SK-N-SH (cell line): ENCODE data around the gene CZIB. TPM values are rescaled to one million over a fixed set of nuclear protein-coding genes. Genes with fewer than 3 reads are reported as not detected.

Experiments
- CTCF ChIA-PET: fragments of 300-600, 350-600 bp; formaldehyde crosslinking; extraction: SDS; loops from one replicate; lab custom pipeline; 2021; lab: Yijun Ruan, JAX
- POLR2A ChIA-PET: fragments of 350-600 bp; sonication (Branson Sonifier 250); formaldehyde crosslinking; extraction: SDS; loops from one replicate; lab custom pipeline; 2020; ENCODE audit warnings: antibody characterized with exemption, inconsistent platforms; lab: Yijun Ruan, JAX
- DNase-seq: peaks from one replicate; pipeline ENCODE4 v3.0.0; 2012
- H2AFZ ChIP-seq: fragments of 200-600 bp; sonication (generic); 2 replicates; pipeline ENCODE4 v1.8.1; 2016; ENCODE audit warnings: antibody characterized with exemption, mild to moderate bottlenecking, low read depth
- H3F3A ChIP-seq: fragments of 200-600 bp; sonication (generic); replicated peaks from 2 replicates; pipeline ENCODE3; 2016; ENCODE audit warnings: antibody characterized with exemption, mild to moderate bottlenecking; ENCODE audit not compliant: insufficient read depth
- H3K27ac ChIP-seq, 2 experiments: fragments of 200-500 bp in 1 of 2; fragments of 200-600 bp in 1 of 2; sonication (Bioruptor generic) in 1 of 2; sonication (generic), shearing (Covaris generic) in 1 of 2; 2 replicates each; pipeline versions ENCODE4 v1.5.1 to v1.6.1; 2014 to 2016; ENCODE audit warnings: low read depth in 2 of 2, inconsistent platforms in 1 of 2, low read length in 1 of 2, mild to moderate bottlenecking in 1 of 2, mixed read lengths in 1 of 2
- H3K27me3 ChIP-seq: fragments of 200-600 bp; sonication (generic), shearing (Covaris generic); 2 replicates; pipeline ENCODE4 v1.6.1; 2016; ENCODE audit warnings: mixed run types; ENCODE audit not compliant: insufficient read depth
- H3K36me3 ChIP-seq, 2 experiments: fragments of 200-500 bp in 1 of 2; fragments of 200-600 bp in 1 of 2; sonication (Bioruptor generic) in 1 of 2; sonication (generic) in 1 of 2; replicated peaks in 1 of 2; 2 replicates each; pipeline versions ENCODE3 to v1.5.1; 2014 to 2016; ENCODE audit warnings: low read length in 1 of 2, mild to moderate bottlenecking in 1 of 2; ENCODE audit not compliant: insufficient read depth in 2 of 2, control insufficient read depth in 1 of 2
- H3K4me1 ChIP-seq, 2 experiments: fragments of 200-500 bp in 1 of 2; fragments of 200-600 bp in 1 of 2; sonication (Bioruptor generic) in 1 of 2; sonication (generic), shearing (Covaris generic) in 1 of 2; 2 replicates each; pipeline versions ENCODE4 v1.5.1 to v1.6.1; 2014 to 2016; ENCODE audit warnings: low read depth in 1 of 2, low read length in 1 of 2, mixed run types in 1 of 2; ENCODE audit not compliant: insufficient read depth in 2 of 2, control insufficient read depth in 1 of 2
- H3K4me2 ChIP-seq: fragments of 200-600 bp; sonication (generic), shearing (Covaris generic); 2 replicates; pipeline ENCODE4 v1.6.1; 2017; ENCODE audit warnings: mixed run types
- H3K4me3 ChIP-seq, 2 experiments: fragments of 200-500 bp in 1 of 2; fragments of 200-600 bp in 1 of 2; sonication (Bioruptor generic) in 1 of 2; sonication (generic), shearing (Covaris generic) in 1 of 2; 2 replicates each; pipeline versions ENCODE4 v1.5.1 to v1.8.1; 2014 to 2016; ENCODE audit warnings: low read depth in 2 of 2, inconsistent platforms in 1 of 2, low read length in 1 of 2, mild to moderate bottlenecking in 1 of 2, mixed read lengths in 1 of 2, moderate library complexity in 1 of 2
- H3K79me2 ChIP-seq: fragments of 200-600 bp; sonication (generic); 2 replicates; pipeline ENCODE4 v1.8.1; 2017; ENCODE audit warnings: mild to moderate bottlenecking; ENCODE audit not compliant: insufficient read depth
- H3K9ac ChIP-seq: fragments of 200-600 bp; sonication (generic); 2 replicates; pipeline ENCODE4 v1.6.1; 2017; ENCODE audit warnings: mixed run types
- H3K9me2 ChIP-seq: fragments of 200-600 bp; sonication (generic); 2 replicates; pipeline ENCODE4 v1.6.1; 2017; ENCODE audit warnings: mixed run types
- H3K9me3 ChIP-seq: fragments of 200-600 bp; sonication (generic); 2 replicates; pipeline ENCODE4 v1.6.1; 2017; ENCODE audit warnings: mixed run types, mild to moderate bottlenecking, moderate library complexity
- H4K20me1 ChIP-seq: fragments of 200-600 bp; sonication (generic); 2 replicates; pipeline ENCODE4 v1.6.1; 2017; ENCODE audit warnings: mild to moderate bottlenecking, mixed run types; ENCODE audit not compliant: insufficient read depth
- CHD2 ChIP-seq: fragments of 150-350 bp; IDR thresholded peaks from 2 replicates; pipeline ENCODE4 v1.6.1; 2018; ENCODE audit warnings: low read length; ENCODE audit not compliant: partially characterized antibody
- CTCF ChIP-seq: fragments of 200-600 bp; sonication (generic); IDR thresholded peaks from 2 replicates; pipeline ENCODE4 v1.6.1; 2017; ENCODE audit warnings: antibody characterized with exemption, mild to moderate bottlenecking, moderate library complexity
- MAX ChIP-seq: IDR thresholded peaks from 2 replicates; pipeline ENCODE4 v1.4.0; 2012; ENCODE audit warnings: low read depth
- MXI1 ChIP-seq: IDR thresholded peaks from 2 replicates; pipeline ENCODE4 v1.6.1; 2012; ENCODE audit warnings: mild to moderate bottlenecking, low read depth, low read length, improper control_type of control experiment
- NRF1 ChIP-seq: IDR thresholded peaks from 2 replicates; pipeline ENCODE4 v1.6.1; 2012; ENCODE audit warnings: low read depth, mild to moderate bottlenecking, low read length
- RCOR1 ChIP-seq: fragments of 150-350 bp; IDR thresholded peaks from 2 replicates; pipeline ENCODE4 v1.6.1; 2017; ENCODE audit warnings: antibody characterized with exemption, low read length
- TAF1 ChIP-seq: IDR thresholded peaks from 2 replicates; pipeline ENCODE4 v1.6.1; 2012; ENCODE audit warnings: low read depth, mild to moderate bottlenecking, low read length, moderate library complexity, borderline replicate concordance
- WGBS: methylation state at CpG from one replicate; pipeline ENCODE4 v1.1.6; 2017; ENCODE audit warnings: low lambda C conversion rate; 5-methylcytosine and 5-hydroxymethylcytosine counted together
- polyA plus RNA-seq, 3 experiments: library from polyadenylated mRNA; depleted of rRNA; stranded (reverse); fragments of >200 nt; gene quantifications; 2 replicates each; pipeline ENCODE4 v1.2.3, GENCODE V29; 2012
- TF ChIP-seq, protein P1 (sequence below): IDR thresholded peaks from 2 replicates; pipeline ENCODE4 v1.4.0; 2012; ENCODE audit warnings: low read depth, borderline replicate concordance

Gene CZIB
- polyA plus RNA-seq, 1 of the 3 experiments (the other 2 are of a cell fraction), result 69.0 TPM

GRCh38 chr1:53256511-53257453 lies 36.3 kb upstream of the CZIB start:
- peaks cover 8% of the 10 kb centered on the region for H3F3A ChIP-seq
- 97% methylated on average over 8 of the region's 11 CpGs for WGBS
- H3K9ac ChIP-seq, result no peak overlapping the region
- TF ChIP-seq, protein P1, sequence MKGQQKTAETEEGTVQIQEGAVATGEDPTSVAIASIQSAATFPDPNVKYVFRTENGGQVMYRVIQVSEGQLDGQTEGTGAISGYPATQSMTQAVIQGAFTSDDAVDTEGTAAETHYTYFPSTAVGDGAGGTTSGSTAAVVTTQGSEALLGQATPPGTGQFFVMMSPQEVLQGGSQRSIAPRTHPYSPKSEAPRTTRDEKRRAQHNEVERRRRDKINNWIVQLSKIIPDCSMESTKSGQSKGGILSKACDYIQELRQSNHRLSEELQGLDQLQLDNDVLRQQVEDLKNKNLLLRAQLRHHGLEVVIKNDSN, result no peak
- TF ChIP-seq RCOR1 (no peak), CHD2 (no peak), TAF1 (no peak), NRF1 (no peak), MXI1 (no peak)
- H3K27ac ChIP-seq, result peak overlapping the region in 1 of 2 experiments; percentile 22; a peak in 2 of 4 replicates
- no peak for DNase-seq
- H3K9me2 ChIP-seq, result no peaks in the 10 kb centered on the region
- no peak overlapping the region for H2AFZ ChIP-seq
- no peak overlapping the region for H3K4me2 ChIP-seq
- no peak overlapping the region for H3K4me3 ChIP-seq
- ChIA-PET POLR2A (no interaction called here), CTCF (interaction anchor here (0.6 to 6.0 kb wide), 4 partner anchors 22 to 188 kb away, joined by 3 to 25 read pairs (median 10); no protein-coding TSS in a partner anchor)
- H4K20me1 ChIP-seq, result no peaks in the 10 kb centered on the region
- no peaks in the 10 kb centered on the region for H3K27me3 ChIP-seq
- peaks cover 17 to 41% of the 10 kb centered on the region in 2 experiments for H3K36me3 ChIP-seq
- H3K9me3 ChIP-seq, result no peaks in the 10 kb centered on the region
- no peaks in the 10 kb centered on the region for H3K79me2 ChIP-seq
- H3K4me1 ChIP-seq, result peaks cover 0 to 11% of the 10 kb centered on the region in 2 experiments; a peak in 1 of 4 replicates

GRCh38 chr1:53255031-53255430 lies 34.6 kb upstream of the CZIB start:
- TF ChIP-seq CTCF, result peak; percentile 13; the same call in 1 of the 2 replicates
- no peak for TF ChIP-seq MAX
- no peak for TF ChIP-seq NRF1
- TF ChIP-seq, all 33 proteins: peak for 1
- Histone ChIP-seq H3K4me1 (peaks cover 0 to 11% of the 10 kb centered on the region in 2 experiments; a peak in 1 of 4 replicates), H3K27me3 (no peaks in the 10 kb centered on the region), H3K9me2 (no peaks in the 10 kb centered on the region), H3K4me3 (no peak overlapping the region), H3F3A (peaks cover 8% of the 10 kb centered on the region), H3K4me2 (no peak overlapping the region), H3K9ac (no peak overlapping the region), H3K9me3 (no peaks in the 10 kb centered on the region), H4K20me1 (no peaks in the 10 kb centered on the region), H3K27ac (no peak overlapping the region), H3K36me3 (peaks cover 8 to 30% of the 10 kb centered on the region in 2 experiments), H3K79me2 (no peaks in the 10 kb centered on the region), H2AFZ (no peak overlapping the region)
- no peak for DNase-seq
- POLR2A ChIA-PET, result no interaction called here
- WGBS, result 98% methylated on average over 4 of the region's 4 CpGs
- CTCF ChIA-PET, result interaction anchor here (4.0 to 6.0 kb wide), 2 partner anchors 23 to 138 kb away, joined by 15 to 25 read pairs; no protein-coding TSS in a partner anchor
